HepG2 (cell line): ENCODE results near the gene MED1. TPM values are rescaled to one million over a fixed set of nuclear protein-coding genes. Genes with fewer than 3 reads are reported as not detected.

Source experiments
- ARNT ChIP-seq: fragments of 450-650 bp; IDR thresholded peaks from 2 replicates; pipeline ENCODE4 v1.6.1; 2017
- ELF4 ChIP-seq: sonication (generic); formaldehyde crosslinking; IDR thresholded peaks from 2 replicates; pipeline ENCODE4 v1.5.0; 2020; ENCODE audit warnings: missing genetic modification reagents, mild to moderate bottlenecking, moderate library complexity, borderline replicate concordance
- FIP1L1 ChIP-seq: fragments of 200-400 bp; formaldehyde crosslinking; IDR thresholded peaks from 2 replicates; pipeline ENCODE4 v1.6.1; 2018; ENCODE audit warnings: low read depth, mild to moderate bottlenecking, low read length, moderate library complexity, borderline replicate concordance; ENCODE audit not compliant: insufficient read depth
- FOXA3 ChIP-seq: IDR thresholded peaks from 2 replicates; pipeline ENCODE4 v1.6.1; 2016; ENCODE audit warnings: missing genetic modification reagents, missing compliant biosample characterization
- HES4 ChIP-seq: sonication (generic); formaldehyde crosslinking; IDR thresholded peaks from 2 replicates; pipeline ENCODE4 v1.9.0; 2021; ENCODE audit warnings: mild to moderate bottlenecking, missing genetic modification reagents, borderline replicate concordance
- KIAA2018 ChIP-seq: sonication (generic); formaldehyde crosslinking; IDR thresholded peaks from 2 replicates; pipeline ENCODE4 v1.5.0; 2020; ENCODE audit warnings: mild to moderate bottlenecking, missing genetic modification reagents, borderline replicate concordance
- MAFK ChIP-seq, 2 experiments: IDR thresholded peaks in 1 of 2; conservative IDR thresholded peaks in 1 of 2; 2 replicates each; pipeline ENCODE4 v1.6.1; 2011; ENCODE audit warnings: improper control_type of control experiment in 2 of 2, low read length in 2 of 2
- MLXIP ChIP-seq: sonication (generic); formaldehyde crosslinking; IDR thresholded peaks from 2 replicates; pipeline ENCODE4 v1.9.0; 2021; ENCODE audit warnings: missing genetic modification reagents, borderline replicate concordance
- PTBP1 ChIP-seq: fragments of 200-400 bp; formaldehyde crosslinking; IDR thresholded peaks from 2 replicates; pipeline ENCODE4 v1.6.1; 2018; ENCODE audit warnings: low read length, low read depth; ENCODE audit not compliant: poor library complexity, severe bottlenecking
- RBFOX2 ChIP-seq: fragments of 200-400 bp; formaldehyde crosslinking; IDR thresholded peaks from 2 replicates; pipeline ENCODE4 v1.6.1; 2017; ENCODE audit warnings: low read depth, mild to moderate bottlenecking, low read length
- ZIK1 ChIP-seq: sonication (generic); formaldehyde crosslinking; IDR thresholded peaks from 2 replicates; pipeline ENCODE4 v1.5.0; 2020; ENCODE audit warnings: mild to moderate bottlenecking, low read depth, missing genetic modification reagents, borderline replicate concordance
- ZNF20 ChIP-seq: sonication (generic); formaldehyde crosslinking; IDR thresholded peaks from 2 replicates; pipeline ENCODE4 v1.4.0; 2020; ENCODE audit warnings: mild to moderate bottlenecking, moderate library complexity, missing genetic modification reagents
- ZNF224 ChIP-seq: sonication (generic); formaldehyde crosslinking; IDR thresholded peaks from 2 replicates; pipeline ENCODE4 v1.5.0; 2020; ENCODE audit warnings: mild to moderate bottlenecking, missing genetic modification reagents
- ZNF562 ChIP-seq: sonication (generic); formaldehyde crosslinking; IDR thresholded peaks from 2 replicates; pipeline ENCODE4 v1.8.0; 2022; ENCODE audit warnings: missing genetic modification reagents, borderline replicate concordance
- ZNF577 ChIP-seq: sonication (generic); formaldehyde crosslinking; IDR thresholded peaks from 2 replicates; pipeline ENCODE4 v1.4.0; 2020; ENCODE audit warnings: mild to moderate bottlenecking, low read depth, missing genetic modification reagents, borderline replicate concordance
- polyA plus RNA-seq, 8 experiments: library from polyadenylated mRNA; depleted of rRNA in 3 of 8; stranded (reverse) in 7 of 8; unstranded in 1 of 8; fragments of >200 nt; fragmentation: Illumina TruSeq in 4 of 8; extraction: Trizol in 4 of 8; gene quantifications; 2 replicates each; pipeline versions ENCODE4 v1.2.1 to v1.2.3, GENCODE V29; 2011 to 2016; ENCODE audit warnings: low read depth in 4 of 8, missing spikeins in 1 of 8, mixed read lengths in 1 of 8; ENCODE audit not compliant: insufficient read depth in 1 of 8
- total RNA-seq, 5 experiments: library from RNA; depleted of rRNA; stranded (reverse); fragments of >200 nt; fragmentation: Illumina TruSeq; extraction: Trizol; gene quantifications; 2 replicates each; pipeline ENCODE4 v1.2.3, GENCODE V29; 2016; ENCODE audit warnings: low read depth in 1 of 5

MED1 gene
- total and polyA plus RNA-seq, 2 of the 13 experiments (the other 11 are each of a cell fraction or from before 2014, with no cell fraction given), result 37.5 to 40.1 TPM

GRCh38 chr17:39401412-39402243 lies 49.4 kb downstream of the MED1 start, which contains the start of gene FBXL20 (continued):
- 0 out of 2 replicates have a peak, but pooled peaks have one; percentile 75 for TF ChIP-seq ZNF577 (CRISPR knock-in tag)
- no peak for TF ChIP-seq ZIK1
- 0 out of 2 replicates have a peak, but pooled peaks have one; percentile 46 for TF ChIP-seq KIAA2018 (CRISPR knock-in tag)
- peak; percentile 71 for TF ChIP-seq HES4
- TF ChIP-seq ZNF224 (CRISPR knock-in tag), result no peak
- no peak for TF ChIP-seq PTBP1
- TF ChIP-seq ZNF562, result 0 out of 2 replicates have a peak, but pooled peaks have one; percentile 37
- peak; percentile 90 for TF ChIP-seq RBFOX2
- TF ChIP-seq FOXA3 (CRISPR knock-in tag), result peak; percentile 19; the same call in 1 of the 2 replicates
- no peak for TF ChIP-seq ELF4
- TF ChIP-seq ZNF20 (CRISPR knock-in tag), result no peak
- no peak for TF ChIP-seq MLXIP
- no peak for TF ChIP-seq FIP1L1
- no peak for TF ChIP-seq MAFK (conservative IDR thresholded peaks at IDR 0.05 in 1 of 2, IDR thresholded peaks at IDR 0.05 in 1 of 2; ENCODE audit: low read length in 2 of 2)
- TF ChIP-seq ARNT, result no peak
